Transverse colon (tissue), 4 donors: Measurements from ENCODE around the gene SETD3.

ENCODE experiments used
- EP300 ChIP-seq: sonication (generic); formaldehyde crosslinking; IDR thresholded peaks from one replicate; pipeline ENCODE4 v1.6.1; 2017; ENCODE audit warnings: antibody characterized with exemption, low read depth
- POLR2A ChIP-seq: fragments of 450-650 bp; IDR thresholded peaks from one replicate; pipeline ENCODE4 v1.6.1; 2016; ENCODE audit warnings: antibody characterized with exemption, mild to moderate bottlenecking, moderate library complexity
- POLR2AphosphoS5 ChIP-seq, 3 donors: sonication (generic); formaldehyde crosslinking; IDR thresholded peaks; one replicate each; pipeline ENCODE4 v1.6.1; 2016; ENCODE audit warnings: antibody characterized with exemption in 3 of 3
- TF ChIP-seq, protein P1 (sequence below), 5 experiments: fragments of 200-600 bp in 3 of 5; fragments of 450-650 bp in 2 of 5; sonication (generic) in 3 of 5; IDR thresholded peaks; 1 replicate in 2 of 5; 2 replicates in 3 of 5; pipeline ENCODE4 v1.5.1; 2016 to 2017; ENCODE audit warnings: antibody characterized with exemption in 5 of 5, inconsistent platforms in 3 of 5, mild to moderate bottlenecking in 2 of 5, moderate library complexity in 1 of 5

DNA sequence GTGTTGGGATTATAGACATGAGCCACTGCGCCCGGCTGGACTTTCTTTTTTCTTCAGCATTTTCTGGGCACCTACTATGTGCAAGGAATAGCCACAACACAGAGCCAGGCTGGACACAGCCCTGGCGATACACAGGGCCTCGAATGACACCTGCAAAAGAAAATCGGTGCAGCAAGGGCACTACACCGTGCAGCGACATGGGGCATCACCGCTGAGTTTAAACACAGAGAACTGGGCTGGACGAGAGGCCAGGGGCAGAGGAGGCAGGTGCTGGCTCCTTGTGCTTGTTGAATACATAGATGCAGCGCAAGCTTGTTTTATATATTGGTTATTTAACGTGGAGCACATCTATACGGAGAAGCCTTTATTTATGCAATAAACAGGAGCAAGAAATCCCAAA lies 92.4 kb downstream of the SETD3 start:
- TF ChIP-seq, protein P1, sequence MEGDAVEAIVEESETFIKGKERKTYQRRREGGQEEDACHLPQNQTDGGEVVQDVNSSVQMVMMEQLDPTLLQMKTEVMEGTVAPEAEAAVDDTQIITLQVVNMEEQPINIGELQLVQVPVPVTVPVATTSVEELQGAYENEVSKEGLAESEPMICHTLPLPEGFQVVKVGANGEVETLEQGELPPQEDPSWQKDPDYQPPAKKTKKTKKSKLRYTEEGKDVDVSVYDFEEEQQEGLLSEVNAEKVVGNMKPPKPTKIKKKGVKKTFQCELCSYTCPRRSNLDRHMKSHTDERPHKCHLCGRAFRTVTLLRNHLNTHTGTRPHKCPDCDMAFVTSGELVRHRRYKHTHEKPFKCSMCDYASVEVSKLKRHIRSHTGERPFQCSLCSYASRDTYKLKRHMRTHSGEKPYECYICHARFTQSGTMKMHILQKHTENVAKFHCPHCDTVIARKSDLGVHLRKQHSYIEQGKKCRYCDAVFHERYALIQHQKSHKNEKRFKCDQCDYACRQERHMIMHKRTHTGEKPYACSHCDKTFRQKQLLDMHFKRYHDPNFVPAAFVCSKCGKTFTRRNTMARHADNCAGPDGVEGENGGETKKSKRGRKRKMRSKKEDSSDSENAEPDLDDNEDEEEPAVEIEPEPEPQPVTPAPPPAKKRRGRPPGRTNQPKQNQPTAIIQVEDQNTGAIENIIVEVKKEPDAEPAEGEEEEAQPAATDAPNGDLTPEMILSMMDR (IDR thresholded peaks at IDR 0.05) = no peak
- TF ChIP-seq POLR2A (no peak), POLR2AphosphoS5 (IDR thresholded peaks at IDR 0.05) (no peak), EP300 (no peak)
